Measurements from ENCODE around the gene MME.

DNA sequence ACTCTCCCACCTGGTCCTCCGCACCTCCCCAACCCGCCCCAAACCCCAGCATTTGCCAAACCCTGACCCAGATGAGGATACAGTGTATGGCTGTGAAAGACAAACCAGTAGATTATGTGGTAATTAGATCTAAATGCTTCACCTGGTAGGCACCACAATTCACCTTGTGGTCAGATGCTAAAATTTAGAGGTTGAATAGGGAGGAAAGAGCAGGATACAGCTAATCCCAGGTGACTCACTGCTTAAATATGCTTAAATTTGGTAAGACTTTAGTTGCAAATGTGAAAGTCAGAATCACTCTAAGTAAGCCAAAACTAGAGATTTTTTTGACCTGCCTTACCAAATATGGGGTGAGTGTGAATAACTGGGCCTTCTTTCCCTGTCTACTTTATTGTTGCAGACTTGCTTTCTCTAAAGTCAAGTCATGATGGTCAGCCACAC, 105.5 kb downstream of the MME start:
- TF ChIP-seq CTCF (IDR thresholded peaks at IDR 0.05) (no peak), POLR2A (IDR thresholded peaks at IDR 0.05) (no peak)

Measured in body of pancreas (tissue), 4 donors.